Keratinocyte (primary cell): ENCODE results near the gene ELOVL7. TPM values are rescaled to one million over a fixed set of nuclear protein-coding genes. Genes with fewer than 3 reads are reported as not detected.

Experiments
- DNase-seq: peaks from one replicate; pipeline ENCODE4 v3.0.0-alpha.2; 2011; ENCODE audit warnings: low read depth, missing footprints, low spot score
- FAIRE-seq: peaks from 2 replicates; lab custom pipeline; 2011; peaks lifted over from hg19 to GRCh38; lab: Jason Lieb, UNC
- H2AFZ ChIP-seq: 2 replicates; pipeline ENCODE4 v1.6.0; 2012; ENCODE audit warnings: low read length, control low read depth, inconsistent platforms; ENCODE audit not compliant: control insufficient read depth
- H3K27ac ChIP-seq: 2 replicates; pipeline ENCODE4 v1.5.1; 2011; ENCODE audit warnings: low read length; ENCODE audit not compliant: control insufficient read depth, insufficient read depth
- H3K27me3 ChIP-seq: 3 replicates; pipeline ENCODE4 v1.6.0; 2011; ENCODE audit warnings: low read length; ENCODE audit not compliant: control insufficient read depth, insufficient read depth; ENCODE audit errors: extremely low read depth
- H3K36me3 ChIP-seq, 2 experiments: 2 replicates in 1 of 2; 3 replicates in 1 of 2; pipeline ENCODE4 v1.5.1; 2011; ENCODE audit warnings: low read length in 2 of 2, mild to moderate bottlenecking in 1 of 2; ENCODE audit not compliant: control insufficient read depth in 2 of 2, insufficient read depth in 2 of 2; ENCODE audit errors: extremely low read depth in 1 of 2
- H3K4me1 ChIP-seq: 3 replicates; pipeline ENCODE4 v1.5.1; 2011; ENCODE audit warnings: low read length; ENCODE audit not compliant: control insufficient read depth, insufficient read depth; ENCODE audit errors: extremely low read depth
- H3K4me2 ChIP-seq: 3 replicates; pipeline ENCODE4 v1.6.0; 2011; ENCODE audit warnings: low read depth, low read length; ENCODE audit not compliant: control insufficient read depth, insufficient read depth; ENCODE audit errors: extremely low read depth
- H3K4me3 ChIP-seq, 3 experiments: fragments of 200-600 bp in 1 of 3; sonication (generic) in 1 of 3; 2 replicates in 2 of 3; 3 replicates in 1 of 3; pipeline ENCODE4 v1.5.1; 2011 to 2016; ENCODE audit warnings: low read length in 3 of 3, mild to moderate bottlenecking in 3 of 3, control low read depth in 2 of 3, inconsistent platforms in 1 of 3, low read depth in 1 of 3, mixed read lengths in 1 of 3, mixed run types in 1 of 3, moderate library complexity in 1 of 3; ENCODE audit not compliant: control insufficient read depth in 2 of 3, insufficient read depth in 2 of 3; ENCODE audit errors: extremely low read depth in 1 of 3
- H3K79me2 ChIP-seq: 2 replicates; pipeline ENCODE4 v1.6.0; 2012; ENCODE audit warnings: low read length; ENCODE audit not compliant: control insufficient read depth, insufficient read depth
- H3K9ac ChIP-seq: 3 replicates; pipeline ENCODE4 v1.6.0; 2011; ENCODE audit warnings: low read length; ENCODE audit not compliant: control insufficient read depth, insufficient read depth; ENCODE audit errors: extremely low read depth
- H3K9me1 ChIP-seq: 3 replicates; pipeline ENCODE4 v1.6.0; 2011; ENCODE audit warnings: low read length; ENCODE audit not compliant: control insufficient read depth, insufficient read depth; ENCODE audit errors: extremely low read depth
- H3K9me3 ChIP-seq: 2 replicates; pipeline ENCODE4 v1.5.1; 2012; ENCODE audit warnings: low read depth, low read length; ENCODE audit not compliant: control insufficient read depth
- H4K20me1 ChIP-seq: 3 replicates; pipeline ENCODE4 v1.6.0; 2011; ENCODE audit warnings: low read length; ENCODE audit not compliant: control insufficient read depth, insufficient read depth; ENCODE audit errors: extremely low read depth
- CTCF ChIP-seq, 3 experiments: IDR thresholded peaks in 1 of 3; conservative IDR thresholded peaks in 1 of 3; optimal IDR thresholded peaks in 1 of 3; 2 replicates in 2 of 3; 3 replicates in 1 of 3; pipeline versions ENCODE3 to v1.5.1; 2011; ENCODE audit warnings: low read length in 3 of 3, mild to moderate bottlenecking in 3 of 3, moderate library complexity in 2 of 3, control low read depth in 1 of 3, inconsistent platforms in 1 of 3; ENCODE audit not compliant: insufficient read depth in 2 of 3; ENCODE audit errors: extremely low read depth in 1 of 3
- EZH2 ChIP-seq: IDR thresholded peaks from one replicate; pipeline ENCODE4 v1.6.1; 2012; ENCODE audit warnings: inconsistent platforms, mild to moderate bottlenecking, low read length, moderate library complexity
- dilution Hi-C: fragments of 300-500 bp; cut with MboI; formaldehyde crosslinking; loops from one replicate; pipeline ENCODE4 v1.7.0; 2020; ENCODE audit warnings: low sequenced_read_pairs; ENCODE audit not compliant: extremely low pct_ligation_motif_present
- polyA plus RNA-seq, 5 experiments: library from polyadenylated mRNA; depleted of rRNA in 3 of 5; stranded (reverse) in 3 of 5; stranded (forward) in 1 of 5; unstranded in 1 of 5; fragments of >200 nt; gene quantifications; 1 replicate in 1 of 5; 2 replicates in 3 of 5; 3 replicates in 1 of 5; pipeline versions ENCODE4 v1.2.1 to v1.2.3, GENCODE V29; 2011 to 2012; ENCODE audit warnings: missing spikeins in 2 of 5, low read depth in 1 of 5, low replicate concordance in 1 of 5

ELOVL7 gene
- polyA plus RNA-seq, 1 donor (not counting 4 experiments of a cell fraction or from before 2014, with no cell fraction given), result 12.0 TPM

GRCh38 chr5:60722416-60722815, 121.7 kb downstream of the ELOVL7 start:
- Histone ChIP-seq H3K79me2 (no peaks in the 10 kb centered on the region), H3K9me3 (no peaks in the 10 kb centered on the region), H3K4me3 (no peak overlapping the region), H3K9me1 (no peaks in the 10 kb centered on the region), H3K27me3 (no peaks in the 10 kb centered on the region), H3K9ac (no peak overlapping the region), H3K4me2 (no peak overlapping the region), H3K36me3 (no peaks in the 10 kb centered on the region), H2AFZ (no peak overlapping the region), H3K27ac (no peak overlapping the region), H3K4me1 (peaks cover 17% of the 10 kb centered on the region), H4K20me1 (no peaks in the 10 kb centered on the region)
- TF ChIP-seq EZH2, result no peak
- TF ChIP-seq CTCF (optimal IDR thresholded peaks at IDR 0.05 in 1 of 3, IDR thresholded peaks at IDR 0.05 in 1 of 3, conservative IDR thresholded peaks at IDR 0.05 in 1 of 3; ENCODE audit: extremely low read depth in 1 of 3, insufficient read depth in 2 of 3, low read length in 3 of 3), result no peak
- dilution Hi-C loops, result no loop called here
- FAIRE-seq (no peak), DNase-seq (no peak)

- TF ChIP-seq EZH2 (no peak), CTCF (optimal IDR thresholded peaks at IDR 0.05 in 1 of 3, IDR thresholded peaks at IDR 0.05 in 1 of 3, conservative IDR thresholded peaks at IDR 0.05 in 1 of 3; ENCODE audit: extremely low read depth in 1 of 3, insufficient read depth in 2 of 3, low read length in 3 of 3) (no peak)
- Histone ChIP-seq H3K36me3 (no peaks in the 10 kb centered on the region), H2AFZ (no peak overlapping the region), H3K27ac (no peak overlapping the region), H3K4me1 (peaks cover 20% of the 10 kb centered on the region), H3K9me1 (no peaks in the 10 kb centered on the region), H3K4me2 (no peak overlapping the region), H3K4me3 (no peak overlapping the region), H3K9ac (no peak overlapping the region), H3K9me3 (no peaks in the 10 kb centered on the region), H4K20me1 (no peaks in the 10 kb centered on the region), H3K27me3 (no peaks in the 10 kb centered on the region), H3K79me2 (no peaks in the 10 kb centered on the region)
- no peak for DNase-seq
- dilution Hi-C loops, result no loop called here
- no peak for FAIRE-seq
Measured at GRCh38 chr5:60719329-60719728, 124.7 kb downstream of the ELOVL7 start.
